Measurements from ENCODE around the gene CNOT1.

DNA sequence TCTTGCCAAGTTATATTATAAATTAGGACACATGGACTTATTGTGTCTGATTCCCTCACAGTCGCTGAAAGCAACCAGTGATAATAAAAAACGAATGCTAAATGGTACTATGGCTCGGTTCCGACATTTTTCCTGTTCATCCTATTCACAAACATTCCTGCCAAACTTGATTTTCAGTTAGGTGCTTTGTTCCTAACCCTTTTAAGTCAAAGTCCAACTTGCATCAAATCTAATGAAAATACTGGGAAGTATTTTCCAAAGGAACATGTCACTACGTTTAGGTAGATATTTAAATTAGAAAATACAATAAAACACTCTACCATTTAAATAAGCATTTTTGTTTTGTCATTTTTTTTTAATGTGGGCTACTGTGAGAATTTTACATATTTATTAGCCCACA is 93.3 kb downstream of the CNOT1 start:
- TF ChIP-seq, protein P1, sequence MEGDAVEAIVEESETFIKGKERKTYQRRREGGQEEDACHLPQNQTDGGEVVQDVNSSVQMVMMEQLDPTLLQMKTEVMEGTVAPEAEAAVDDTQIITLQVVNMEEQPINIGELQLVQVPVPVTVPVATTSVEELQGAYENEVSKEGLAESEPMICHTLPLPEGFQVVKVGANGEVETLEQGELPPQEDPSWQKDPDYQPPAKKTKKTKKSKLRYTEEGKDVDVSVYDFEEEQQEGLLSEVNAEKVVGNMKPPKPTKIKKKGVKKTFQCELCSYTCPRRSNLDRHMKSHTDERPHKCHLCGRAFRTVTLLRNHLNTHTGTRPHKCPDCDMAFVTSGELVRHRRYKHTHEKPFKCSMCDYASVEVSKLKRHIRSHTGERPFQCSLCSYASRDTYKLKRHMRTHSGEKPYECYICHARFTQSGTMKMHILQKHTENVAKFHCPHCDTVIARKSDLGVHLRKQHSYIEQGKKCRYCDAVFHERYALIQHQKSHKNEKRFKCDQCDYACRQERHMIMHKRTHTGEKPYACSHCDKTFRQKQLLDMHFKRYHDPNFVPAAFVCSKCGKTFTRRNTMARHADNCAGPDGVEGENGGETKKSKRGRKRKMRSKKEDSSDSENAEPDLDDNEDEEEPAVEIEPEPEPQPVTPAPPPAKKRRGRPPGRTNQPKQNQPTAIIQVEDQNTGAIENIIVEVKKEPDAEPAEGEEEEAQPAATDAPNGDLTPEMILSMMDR (IDR thresholded peaks at IDR 0.05; ENCODE audit: low read length): no peak
- TF ChIP-seq EZH2 (IDR thresholded peaks at IDR 0.05; ENCODE audit: borderline replicate concordance, low read length): no peak

Measured in OCI-LY1 (cell line).